ENCODE measurements around the gene SAP30BP. TPM values are rescaled to one million over a fixed set of nuclear protein-coding genes. Genes with fewer than 3 reads are reported as not detected.

SAP30BP gene
- total and polyA plus RNA-seq, 10 of the 15 experiments (the other 5 are each of a cell fraction or from before 2014, with no cell fraction given): 57.9 to 166 (median 94.5) TPM

GRCh38 chr17:75738218-75738802 lies 71.2 kb downstream of the SAP30BP start (continued):
- TF ChIP-seq CUX1 (IDR thresholded peaks at IDR 0.05; ENCODE audit: insufficient replicate concordance, low read depth, low read length): no peak
- peak; percentile 24; the same call in 1 of the 2 replicates for TF ChIP-seq SPI1 (IDR thresholded peaks at IDR 0.05; ENCODE audit: borderline replicate concordance, insufficient read depth, low read depth, low read length)
- no peak for TF ChIP-seq MTA3 (IDR thresholded peaks at IDR 0.05; ENCODE audit: borderline replicate concordance, low read length)
- TF ChIP-seq NR2F1 (conservative IDR thresholded peaks at IDR 0.05): peak; percentile 75
- TF ChIP-seq BHLHE40 (IDR thresholded peaks at IDR 0.05; ENCODE audit: borderline replicate concordance in 1 of 2, low read depth in 2 of 2, low read length in 1 of 2): peak in 1 of 2 experiments; percentile 27; a peak in 1 of 4 replicates
- TF ChIP-seq, protein P1, sequence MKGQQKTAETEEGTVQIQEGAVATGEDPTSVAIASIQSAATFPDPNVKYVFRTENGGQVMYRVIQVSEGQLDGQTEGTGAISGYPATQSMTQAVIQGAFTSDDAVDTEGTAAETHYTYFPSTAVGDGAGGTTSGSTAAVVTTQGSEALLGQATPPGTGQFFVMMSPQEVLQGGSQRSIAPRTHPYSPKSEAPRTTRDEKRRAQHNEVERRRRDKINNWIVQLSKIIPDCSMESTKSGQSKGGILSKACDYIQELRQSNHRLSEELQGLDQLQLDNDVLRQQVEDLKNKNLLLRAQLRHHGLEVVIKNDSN (IDR thresholded peaks at IDR 0.05; ENCODE audit: borderline replicate concordance, extremely low read length, insufficient read depth, low read depth, low read length): peak; percentile 76
- TF ChIP-seq GATAD2B (conservative IDR thresholded peaks at IDR 0.05; ENCODE audit: low read depth): no peak
- no peak for TF ChIP-seq ASH2L (IDR thresholded peaks at IDR 0.05; ENCODE audit: borderline replicate concordance, low read depth)
- peak; percentile 25; the same call in 1 of the 2 replicates for TF ChIP-seq ESRRA (IDR thresholded peaks at IDR 0.05; ENCODE audit: low read length)
- TF ChIP-seq MYC (IDR thresholded peaks at IDR 0.05; ENCODE audit: insufficient read depth, insufficient read length, insufficient replicate concordance, low read length, severe bottlenecking): no peak
- TF ChIP-seq, protein P2, sequence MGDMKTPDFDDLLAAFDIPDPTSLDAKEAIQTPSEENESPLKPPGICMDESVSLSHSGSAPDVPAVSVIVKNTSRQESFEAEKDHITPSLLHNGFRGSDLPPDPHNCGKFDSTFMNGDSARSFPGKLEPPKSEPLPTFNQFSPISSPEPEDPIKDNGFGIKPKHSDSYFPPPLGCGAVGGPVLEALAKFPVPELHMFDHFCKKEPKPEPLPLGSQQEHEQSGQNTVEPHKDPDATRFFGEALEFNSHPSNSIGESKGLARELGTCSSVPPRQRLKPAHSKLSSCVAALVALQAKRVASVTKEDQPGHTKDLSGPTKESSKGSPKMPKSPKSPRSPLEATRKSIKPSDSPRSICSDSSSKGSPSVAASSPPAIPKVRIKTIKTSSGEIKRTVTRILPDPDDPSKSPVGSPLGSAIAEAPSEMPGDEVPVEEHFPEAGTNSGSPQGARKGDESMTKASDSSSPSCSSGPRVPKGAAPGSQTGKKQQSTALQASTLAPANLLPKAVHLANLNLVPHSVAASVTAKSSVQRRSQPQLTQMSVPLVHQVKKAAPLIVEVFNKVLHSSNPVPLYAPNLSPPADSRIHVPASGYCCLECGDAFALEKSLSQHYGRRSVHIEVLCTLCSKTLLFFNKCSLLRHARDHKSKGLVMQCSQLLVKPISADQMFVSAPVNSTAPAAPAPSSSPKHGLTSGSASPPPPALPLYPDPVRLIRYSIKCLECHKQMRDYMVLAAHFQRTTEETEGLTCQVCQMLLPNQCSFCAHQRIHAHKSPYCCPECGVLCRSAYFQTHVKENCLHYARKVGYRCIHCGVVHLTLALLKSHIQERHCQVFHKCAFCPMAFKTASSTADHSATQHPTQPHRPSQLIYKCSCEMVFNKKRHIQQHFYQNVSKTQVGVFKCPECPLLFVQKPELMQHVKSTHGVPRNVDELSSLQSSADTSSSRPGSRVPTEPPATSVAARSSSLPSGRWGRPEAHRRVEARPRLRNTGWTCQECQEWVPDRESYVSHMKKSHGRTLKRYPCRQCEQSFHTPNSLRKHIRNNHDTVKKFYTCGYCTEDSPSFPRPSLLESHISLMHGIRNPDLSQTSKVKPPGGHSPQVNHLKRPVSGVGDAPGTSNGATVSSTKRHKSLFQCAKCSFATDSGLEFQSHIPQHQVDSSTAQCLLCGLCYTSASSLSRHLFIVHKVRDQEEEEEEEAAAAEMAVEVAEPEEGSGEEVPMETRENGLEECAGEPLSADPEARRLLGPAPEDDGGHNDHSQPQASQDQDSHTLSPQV (IDR thresholded peaks at IDR 0.05): no peak
- TF ChIP-seq HDAC6 (IDR thresholded peaks at IDR 0.05; ENCODE audit: unreplicated experiment): no peak
- no peak for TF ChIP-seq MLLT1 (IDR thresholded peaks at IDR 0.05)
